GM19238 (cell line): ENCODE data around the gene MAGI3.
"Not testable (repeated sequence)": the region's sequence is repeated elsewhere in the genome, so short reads cannot be mapped to it uniquely, and the experiment has no call there.

Source experiments
- DNase-seq: peaks from one replicate; pipeline ENCODE4 v3.0.0; 2011; ENCODE audit warnings: low spot score; ENCODE audit not compliant: insufficient read length

The MAGI3 gene

DNA sequence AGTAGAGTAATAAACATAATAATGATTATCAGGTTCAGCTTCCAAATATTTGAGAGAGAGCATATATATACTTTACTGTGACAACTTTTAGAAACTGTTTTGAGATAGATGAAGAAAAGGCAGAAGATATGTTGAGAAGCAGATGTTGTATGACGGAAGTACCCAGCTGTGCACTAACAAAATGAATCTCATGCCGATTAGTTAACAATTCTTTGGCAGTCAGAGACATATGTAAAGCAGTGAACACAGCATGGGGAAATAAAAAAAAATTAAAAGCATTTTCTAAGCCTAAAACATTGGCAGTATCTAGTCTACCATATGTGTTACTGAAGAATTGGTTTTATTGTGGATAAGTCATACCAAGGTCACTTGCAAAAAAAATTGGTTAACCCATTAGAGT is 51.8 kb downstream of the MAGI3 start:
- DNase-seq, result no peak

DNA sequence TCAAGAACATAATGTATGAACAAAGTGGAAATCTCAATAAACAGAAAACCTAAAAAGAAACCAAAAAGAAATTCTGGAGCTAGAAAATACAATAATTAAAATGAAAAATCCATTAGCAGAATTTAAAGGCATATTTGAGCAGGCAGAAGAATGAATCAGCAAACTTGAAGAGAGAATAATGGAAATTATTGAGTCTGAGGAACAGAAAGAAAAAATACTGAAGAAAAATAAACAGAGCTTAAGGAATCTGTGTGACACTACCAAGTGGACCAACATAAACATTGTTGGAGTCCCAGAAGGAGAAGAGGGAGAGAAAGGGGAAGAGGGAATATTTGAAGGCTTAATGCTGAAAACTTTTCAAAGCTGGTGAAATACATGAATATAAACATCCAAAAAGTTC is 54.5 kb downstream of the MAGI3 start:
- no peak for DNase-seq

DNA sequence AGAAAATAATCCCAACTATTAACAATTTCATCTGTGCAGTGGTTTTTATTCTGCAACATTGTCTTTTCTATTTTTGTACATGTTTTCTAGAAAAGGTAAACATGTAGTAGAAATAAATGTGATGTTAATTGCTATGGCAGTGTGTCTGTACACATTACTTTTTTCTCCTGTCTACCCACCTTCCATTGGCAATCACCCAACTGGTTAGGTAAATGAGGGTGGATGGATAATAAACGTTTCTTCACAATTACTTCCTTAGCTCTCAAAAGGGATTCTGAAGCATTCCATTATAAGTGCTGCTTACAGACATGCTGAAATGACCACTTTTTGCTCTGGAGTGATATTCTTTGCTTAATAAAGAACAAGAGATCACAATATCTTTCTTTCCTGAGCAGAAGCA is 61.4 kb downstream of the MAGI3 start:
- DNase-seq, result no peak

- no peak for DNase-seq
These were observed 62.8 kb downstream of the MAGI3 start for GRCh38 chr1:113452921-113453770.

- no peak for DNase-seq
These were observed 63.4 kb downstream of the MAGI3 start for GRCh38 chr1:113453771-113454083.

GRCh38 chr1:113455374-113455773 is 65.1 kb downstream of the MAGI3 start:
- no peak for DNase-seq

DNA sequence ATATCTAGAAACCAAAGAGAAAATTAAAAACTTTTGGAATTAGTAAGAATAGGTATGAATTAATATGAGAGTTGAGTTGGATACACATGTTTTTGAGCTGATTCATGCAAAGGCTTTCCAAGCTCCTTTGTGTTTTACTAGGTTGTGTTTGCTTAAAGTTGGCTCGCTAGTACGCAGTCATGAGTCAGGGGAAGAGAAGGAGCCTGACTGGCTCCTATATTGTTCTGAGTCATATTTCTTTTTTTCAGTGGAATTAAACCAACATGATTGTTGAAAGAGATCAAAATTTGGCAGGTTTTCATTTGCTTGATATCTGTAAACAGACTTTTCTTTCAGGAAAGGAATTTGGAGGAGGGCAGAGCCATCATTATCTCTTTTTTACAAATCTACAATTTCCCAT is 66.7 kb downstream of the MAGI3 start:
- no peak for DNase-seq

DNA sequence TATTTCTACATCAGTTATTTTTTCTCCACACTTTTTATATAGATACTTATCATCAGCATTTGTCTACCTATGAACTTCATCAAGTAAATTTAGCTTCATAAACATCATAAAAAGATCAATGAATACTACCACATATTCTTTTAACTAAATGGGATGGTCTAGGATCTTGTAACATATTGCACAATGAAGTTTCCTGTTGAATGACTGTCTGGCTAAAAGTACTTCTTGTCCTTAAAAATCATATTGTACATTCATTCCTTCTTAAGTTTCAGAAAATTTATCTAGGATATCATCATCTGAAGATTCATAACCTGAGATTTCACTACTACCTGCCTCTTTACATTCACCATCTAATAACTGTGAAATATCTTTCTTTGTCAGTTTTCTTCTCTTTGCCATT is 69.0 kb downstream of the MAGI3 start:
- no peak for DNase-seq

DNA sequence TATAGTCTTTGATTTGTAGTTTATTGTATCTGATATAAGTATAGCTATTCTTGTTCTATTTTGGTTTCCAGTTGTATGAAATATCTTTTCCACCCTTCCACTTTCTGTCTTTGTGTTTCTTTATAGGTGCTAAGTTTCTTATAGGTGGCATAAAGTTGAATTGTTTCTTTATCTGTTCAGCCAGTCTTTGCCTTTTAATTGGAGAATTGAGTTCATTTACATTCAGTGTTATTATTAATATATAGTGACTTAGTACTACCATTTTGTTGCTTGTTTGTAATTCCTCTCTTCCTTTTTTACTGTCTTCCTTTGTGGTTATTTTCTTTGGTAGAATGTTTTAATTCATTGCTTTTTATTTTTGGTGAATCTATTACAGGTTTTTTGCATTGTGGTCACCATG is 77.7 kb downstream of the MAGI3 start:
- DNase-seq, result no peak

- DNase-seq, result not testable (repeated sequence)
These were observed 88.3 kb downstream of the MAGI3 start for GRCh38 chr1:113478427-113479195.

GRCh38 chr1:113479713-113480676 is 89.7 kb downstream of the MAGI3 start:
- no peak for DNase-seq

DNA sequence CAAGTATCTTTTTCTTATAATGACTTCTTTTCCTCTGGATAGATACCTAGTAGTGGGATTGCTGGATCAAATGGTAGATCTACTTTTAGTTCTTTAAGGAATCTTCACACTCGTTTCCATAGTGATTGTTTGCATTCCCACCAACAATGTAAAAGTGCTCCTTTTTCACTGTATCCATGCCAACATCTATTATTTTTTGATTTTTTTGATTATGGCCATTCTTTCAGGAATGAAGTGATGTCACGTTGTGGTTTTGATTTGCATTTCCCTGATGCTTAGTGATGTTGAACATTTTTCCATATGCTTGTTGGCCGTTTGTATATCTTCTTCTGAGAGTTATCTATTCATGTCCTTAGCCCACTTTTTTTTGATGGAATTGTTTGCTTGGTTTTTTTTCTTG is 94.8 kb downstream of the MAGI3 start:
- not testable (repeated sequence) for DNase-seq

DNA sequence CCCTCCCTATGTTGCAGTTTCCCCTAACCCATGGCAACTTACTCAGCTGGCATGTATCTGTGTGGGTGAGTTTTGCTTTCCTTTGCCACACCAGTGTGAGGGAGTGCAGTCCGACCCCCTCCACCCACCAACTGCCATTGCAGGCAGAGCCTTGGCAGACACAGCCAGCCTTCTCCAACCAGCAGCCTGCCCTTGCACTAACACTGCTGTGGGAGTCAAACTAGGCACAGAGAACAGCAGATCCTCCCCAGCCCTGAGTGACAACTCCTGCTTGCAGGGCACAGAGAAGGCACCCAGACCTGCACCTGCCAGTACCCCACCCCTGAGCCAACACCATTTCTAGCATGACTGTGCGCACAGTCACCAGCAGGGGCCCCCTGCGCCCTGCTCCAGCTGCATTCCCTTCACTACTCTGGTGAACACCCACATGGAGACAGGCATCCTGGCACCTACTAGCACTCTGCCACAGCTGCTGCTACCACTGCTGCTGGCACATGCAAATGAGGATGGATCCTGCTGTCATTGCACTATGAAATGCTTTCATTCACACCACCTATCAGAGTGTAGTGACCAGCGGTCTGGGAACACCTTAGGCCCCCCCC is 98.4 kb downstream of the MAGI3 start:
- DNase-seq, result no peak

DNA sequence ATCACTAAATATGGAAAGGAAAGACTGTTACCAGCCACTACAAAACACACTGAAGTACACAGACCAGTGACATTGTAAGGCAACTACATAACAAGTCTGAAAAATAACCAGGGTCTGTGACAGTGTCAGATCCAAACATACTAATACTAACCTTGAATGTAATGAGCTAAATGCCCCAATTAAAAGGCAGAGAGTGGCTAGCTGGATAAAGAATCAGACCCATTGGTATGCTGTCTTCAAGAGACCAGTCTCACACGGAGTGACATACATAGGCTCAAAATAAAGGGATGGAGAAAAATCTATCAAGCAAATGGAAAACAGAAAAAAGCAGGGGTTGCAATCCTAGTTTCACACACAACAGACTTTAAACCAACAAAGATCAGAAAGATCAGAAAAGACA is 100.1 kb downstream of the MAGI3 start:
- no peak for DNase-seq

GRCh38 chr1:113493533-113493932 is 103.2 kb downstream of the MAGI3 start:
- DNase-seq, result no peak

- DNase-seq, result no peak
These were observed 115.0 kb downstream of the MAGI3 start for GRCh38 chr1:113505357-113505756.

DNA sequence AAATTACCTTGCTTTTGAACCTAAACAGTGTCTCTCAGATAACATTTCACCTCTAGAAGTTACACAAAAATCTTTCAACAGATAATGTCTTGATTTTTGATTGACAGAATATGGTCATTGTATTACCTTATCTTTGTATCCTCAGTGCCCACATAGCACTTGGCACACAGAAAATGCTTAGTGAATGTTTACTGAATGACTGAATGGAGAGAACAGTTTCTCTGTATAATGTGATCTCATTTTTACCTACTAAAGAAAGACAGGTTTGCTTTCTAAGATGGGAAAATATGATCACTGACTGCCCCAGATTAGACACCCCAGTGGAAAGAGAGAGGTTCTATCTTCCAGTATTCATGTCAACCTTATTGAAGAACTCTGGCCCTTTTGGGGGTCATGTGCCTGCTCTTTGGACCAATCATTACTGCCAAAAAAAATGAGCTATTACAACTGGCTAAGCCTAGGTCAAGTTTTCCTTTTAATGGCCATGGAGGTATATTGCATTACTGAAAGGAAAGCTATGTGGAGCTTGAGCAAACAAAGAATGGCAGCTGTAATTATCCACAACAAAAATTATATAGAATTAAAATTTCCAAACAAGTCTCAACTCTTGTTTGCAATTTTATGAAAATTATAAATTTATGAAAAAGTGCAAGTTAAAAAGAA is 117.4 kb downstream of the MAGI3 start:
- DNase-seq, result no peak

- no peak for DNase-seq
These were observed 118.2 kb downstream of the MAGI3 start for GRCh38 chr1:113508364-113509164.

DNA sequence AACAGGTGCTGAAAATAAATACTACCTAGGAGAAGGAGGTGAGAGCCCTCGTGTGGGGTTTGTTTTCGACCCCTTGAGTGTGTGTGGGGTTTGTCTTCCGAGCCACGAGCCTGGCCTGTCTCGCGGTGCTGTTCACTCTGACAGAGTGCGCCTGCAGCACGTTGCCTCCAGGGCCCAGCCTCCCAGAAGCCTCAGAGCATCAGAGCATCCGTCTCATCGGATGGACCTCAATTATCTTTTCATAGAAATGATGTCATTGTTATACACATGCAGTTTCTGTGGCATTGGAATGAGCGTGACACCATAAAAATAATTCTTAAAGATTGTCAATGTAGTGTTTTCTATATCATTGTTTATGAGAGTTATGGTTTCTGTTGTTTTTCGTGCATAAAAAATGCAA is 119.5 kb downstream of the MAGI3 start:
- DNase-seq, result not testable (repeated sequence)

DNA sequence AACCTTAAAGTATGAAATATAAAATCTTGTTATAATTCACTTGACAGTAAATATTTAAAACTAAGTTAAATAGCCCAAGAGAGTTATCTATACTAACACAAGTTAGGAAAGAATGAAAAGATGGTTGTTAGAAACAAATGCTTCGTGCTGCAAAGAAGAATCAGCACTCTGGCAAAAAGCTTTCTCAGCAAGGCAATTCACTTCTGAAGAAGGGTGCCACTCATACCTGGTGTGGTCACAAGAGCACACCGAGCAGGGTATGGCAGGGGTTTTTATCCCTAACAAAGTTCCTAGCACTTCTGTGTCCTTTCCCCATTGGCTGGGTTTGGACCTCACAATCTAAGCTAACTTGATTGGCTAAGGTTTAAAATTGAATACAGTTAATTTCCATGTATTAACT is 121.0 kb downstream of the MAGI3 start:
- DNase-seq, result no peak
